ENCODE measurements around the gene SMU1. TPM values are rescaled to one million over a fixed set of nuclear protein-coding genes. Genes with fewer than 3 reads are reported as not detected.

SMU1 gene
- total and polyA plus RNA-seq, 2 of the 13 experiments (the other 11 are each of a cell fraction or from before 2014, with no cell fraction given): 12.9 to 36.6 TPM

DNA sequence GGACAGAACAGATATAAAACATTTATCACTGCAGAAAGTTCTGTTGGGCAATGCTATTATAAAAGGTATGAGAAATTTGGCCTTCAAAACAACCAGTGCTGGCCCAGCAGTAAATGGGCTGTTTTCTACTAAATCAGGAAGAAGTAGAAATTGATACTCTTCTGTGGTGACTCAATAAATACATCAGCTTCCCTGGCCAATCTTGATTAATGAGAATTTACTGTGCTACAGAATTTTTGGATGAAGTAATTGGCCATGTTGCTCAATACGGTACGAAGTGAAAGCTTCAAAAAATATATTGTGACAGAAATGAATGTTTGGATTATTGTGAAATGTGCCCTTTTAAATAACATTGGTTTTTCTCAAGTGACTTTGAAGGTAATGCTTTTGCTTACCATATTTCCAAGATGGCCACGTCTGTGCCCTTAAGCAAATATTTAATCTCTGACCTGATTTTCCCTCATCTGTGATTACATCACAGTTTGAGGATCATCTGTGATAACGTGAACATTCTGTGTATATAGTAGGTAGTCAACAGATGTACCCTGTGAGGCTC is 47.2 kb downstream of the SMU1 start (continued):
- TF ChIP-seq, protein P1, sequence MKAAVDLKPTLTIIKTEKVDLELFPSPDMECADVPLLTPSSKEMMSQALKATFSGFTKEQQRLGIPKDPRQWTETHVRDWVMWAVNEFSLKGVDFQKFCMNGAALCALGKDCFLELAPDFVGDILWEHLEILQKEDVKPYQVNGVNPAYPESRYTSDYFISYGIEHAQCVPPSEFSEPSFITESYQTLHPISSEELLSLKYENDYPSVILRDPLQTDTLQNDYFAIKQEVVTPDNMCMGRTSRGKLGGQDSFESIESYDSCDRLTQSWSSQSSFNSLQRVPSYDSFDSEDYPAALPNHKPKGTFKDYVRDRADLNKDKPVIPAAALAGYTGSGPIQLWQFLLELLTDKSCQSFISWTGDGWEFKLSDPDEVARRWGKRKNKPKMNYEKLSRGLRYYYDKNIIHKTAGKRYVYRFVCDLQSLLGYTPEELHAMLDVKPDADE (CRISPR knock-in tag; IDR thresholded peaks at IDR 0.05): no peak
- TF ChIP-seq ZFP90 (CRISPR knock-in tag; IDR thresholded peaks at IDR 0.05; ENCODE audit: borderline replicate concordance) (no peak), ZBTB7A (CRISPR knock-in tag; IDR thresholded peaks at IDR 0.05) (no peak), ZNF20 (CRISPR knock-in tag; IDR thresholded peaks at IDR 0.05) (no peak), ZNF878 (CRISPR knock-in tag; IDR thresholded peaks at IDR 0.05) (no peak), ZNF776 (CRISPR knock-in tag; IDR thresholded peaks at IDR 0.05) (no peak), ZNF326 (CRISPR knock-in tag; IDR thresholded peaks at IDR 0.05; ENCODE audit: borderline replicate concordance) (no peak), ZNF564 (CRISPR knock-in tag; IDR thresholded peaks at IDR 0.05) (no peak), ZNF124 (CRISPR knock-in tag; IDR thresholded peaks at IDR 0.05) (no peak), ZNF879 (CRISPR knock-in tag; IDR thresholded peaks at IDR 0.05) (no peak), ZNF205 (CRISPR knock-in tag; IDR thresholded peaks at IDR 0.05) (no peak), EZH2 (conservative IDR thresholded peaks at IDR 0.05; ENCODE audit: low read depth, low read length) (no peak), U2AF2 (IDR thresholded peaks at IDR 0.05; ENCODE audit: low read depth, low read length) (no peak), MZF1 (CRISPR knock-in tag; IDR thresholded peaks at IDR 0.05; ENCODE audit: borderline replicate concordance) (no peak), FOXC1 (CRISPR knock-in tag; IDR thresholded peaks at IDR 0.05; ENCODE audit: borderline replicate concordance) (no peak), NR2F1 (CRISPR knock-in tag; IDR thresholded peaks at IDR 0.05) (no peak), REXO4 (CRISPR knock-in tag; IDR thresholded peaks at IDR 0.05; ENCODE audit: borderline replicate concordance) (no peak)
- TF ChIP-seq, protein P2, sequence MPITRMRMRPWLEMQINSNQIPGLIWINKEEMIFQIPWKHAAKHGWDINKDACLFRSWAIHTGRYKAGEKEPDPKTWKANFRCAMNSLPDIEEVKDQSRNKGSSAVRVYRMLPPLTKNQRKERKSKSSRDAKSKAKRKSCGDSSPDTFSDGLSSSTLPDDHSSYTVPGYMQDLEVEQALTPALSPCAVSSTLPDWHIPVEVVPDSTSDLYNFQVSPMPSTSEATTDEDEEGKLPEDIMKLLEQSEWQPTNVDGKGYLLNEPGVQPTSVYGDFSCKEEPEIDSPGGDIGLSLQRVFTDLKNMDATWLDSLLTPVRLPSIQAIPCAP (CRISPR knock-in tag; IDR thresholded peaks at IDR 0.05; ENCODE audit: low read depth): no peak
- TF ChIP-seq, protein P3, sequence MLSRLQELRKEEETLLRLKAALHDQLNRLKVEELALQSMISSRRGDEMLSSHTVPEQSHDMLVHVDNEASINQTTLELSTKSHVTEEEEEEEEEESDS (CRISPR knock-in tag; IDR thresholded peaks at IDR 0.05; ENCODE audit: borderline replicate concordance): no peak
- TF ChIP-seq, protein P4, sequence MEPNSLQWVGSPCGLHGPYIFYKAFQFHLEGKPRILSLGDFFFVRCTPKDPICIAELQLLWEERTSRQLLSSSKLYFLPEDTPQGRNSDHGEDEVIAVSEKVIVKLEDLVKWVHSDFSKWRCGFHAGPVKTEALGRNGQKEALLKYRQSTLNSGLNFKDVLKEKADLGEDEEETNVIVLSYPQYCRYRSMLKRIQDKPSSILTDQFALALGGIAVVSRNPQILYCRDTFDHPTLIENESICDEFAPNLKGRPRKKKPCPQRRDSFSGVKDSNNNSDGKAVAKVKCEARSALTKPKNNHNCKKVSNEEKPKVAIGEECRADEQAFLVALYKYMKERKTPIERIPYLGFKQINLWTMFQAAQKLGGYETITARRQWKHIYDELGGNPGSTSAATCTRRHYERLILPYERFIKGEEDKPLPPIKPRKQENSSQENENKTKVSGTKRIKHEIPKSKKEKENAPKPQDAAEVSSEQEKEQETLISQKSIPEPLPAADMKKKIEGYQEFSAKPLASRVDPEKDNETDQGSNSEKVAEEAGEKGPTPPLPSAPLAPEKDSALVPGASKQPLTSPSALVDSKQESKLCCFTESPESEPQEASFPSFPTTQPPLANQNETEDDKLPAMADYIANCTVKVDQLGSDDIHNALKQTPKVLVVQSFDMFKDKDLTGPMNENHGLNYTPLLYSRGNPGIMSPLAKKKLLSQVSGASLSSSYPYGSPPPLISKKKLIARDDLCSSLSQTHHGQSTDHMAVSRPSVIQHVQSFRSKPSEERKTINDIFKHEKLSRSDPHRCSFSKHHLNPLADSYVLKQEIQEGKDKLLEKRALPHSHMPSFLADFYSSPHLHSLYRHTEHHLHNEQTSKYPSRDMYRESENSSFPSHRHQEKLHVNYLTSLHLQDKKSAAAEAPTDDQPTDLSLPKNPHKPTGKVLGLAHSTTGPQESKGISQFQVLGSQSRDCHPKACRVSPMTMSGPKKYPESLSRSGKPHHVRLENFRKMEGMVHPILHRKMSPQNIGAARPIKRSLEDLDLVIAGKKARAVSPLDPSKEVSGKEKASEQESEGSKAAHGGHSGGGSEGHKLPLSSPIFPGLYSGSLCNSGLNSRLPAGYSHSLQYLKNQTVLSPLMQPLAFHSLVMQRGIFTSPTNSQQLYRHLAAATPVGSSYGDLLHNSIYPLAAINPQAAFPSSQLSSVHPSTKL (CRISPR knock-in tag; IDR thresholded peaks at IDR 0.05): peak; percentile 77
- TF ChIP-seq, protein P5, sequence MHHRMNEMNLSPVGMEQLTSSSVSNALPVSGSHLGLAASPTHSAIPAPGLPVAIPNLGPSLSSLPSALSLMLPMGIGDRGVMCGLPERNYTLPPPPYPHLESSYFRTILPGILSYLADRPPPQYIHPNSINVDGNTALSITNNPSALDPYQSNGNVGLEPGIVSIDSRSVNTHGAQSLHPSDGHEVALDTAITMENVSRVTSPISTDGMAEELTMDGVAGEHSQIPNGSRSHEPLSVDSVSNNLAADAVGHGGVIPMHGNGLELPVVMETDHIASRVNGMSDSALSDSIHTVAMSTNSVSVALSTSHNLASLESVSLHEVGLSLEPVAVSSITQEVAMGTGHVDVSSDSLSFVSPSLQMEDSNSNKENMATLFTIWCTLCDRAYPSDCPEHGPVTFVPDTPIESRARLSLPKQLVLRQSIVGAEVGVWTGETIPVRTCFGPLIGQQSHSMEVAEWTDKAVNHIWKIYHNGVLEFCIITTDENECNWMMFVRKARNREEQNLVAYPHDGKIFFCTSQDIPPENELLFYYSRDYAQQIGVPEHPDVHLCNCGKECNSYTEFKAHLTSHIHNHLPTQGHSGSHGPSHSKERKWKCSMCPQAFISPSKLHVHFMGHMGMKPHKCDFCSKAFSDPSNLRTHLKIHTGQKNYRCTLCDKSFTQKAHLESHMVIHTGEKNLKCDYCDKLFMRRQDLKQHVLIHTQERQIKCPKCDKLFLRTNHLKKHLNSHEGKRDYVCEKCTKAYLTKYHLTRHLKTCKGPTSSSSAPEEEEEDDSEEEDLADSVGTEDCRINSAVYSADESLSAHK (CRISPR knock-in tag; IDR thresholded peaks at IDR 0.05; ENCODE audit: borderline replicate concordance): no peak
